ENCODE measurements around the gene CDK7. TPM values are rescaled to one million over a fixed set of nuclear protein-coding genes. Genes with fewer than 3 reads are reported as not detected.

The CDK7 gene
- total RNA-seq, 1 experiment from 2014 or later = 44.4 TPM

GRCh38 chr5:69308046-69308553 is 73.4 kb downstream of the CDK7 start:
- no peaks in the 10 kb centered on the region; the same call in 1 of the 2 replicates for H3K36me3 ChIP-seq (ENCODE audit: control insufficient read depth, insufficient read depth, low read length)
- no peaks in the 10 kb centered on the region for H3K27me3 ChIP-seq (ENCODE audit: control insufficient read depth, insufficient read depth, low read length)
- no peaks in the 10 kb centered on the region for H3K4me1 ChIP-seq (ENCODE audit: control insufficient read depth, insufficient read depth, low read length)
- ATAC-seq (no peak), DNase-seq (ENCODE audit: low read depth, low spot score) (no peak)
- in situ Hi-C loops (cut with HindIII; ENCODE audit: low pct_unique_long_range_greater_than_20kb, low sequenced_read_pairs) (no loop called here), intact Hi-C loops (cut with micrococcal nuclease; ENCODE audit: unreplicated experiment) (no loop called here)
- H3K9me3 ChIP-seq (ENCODE audit: control insufficient read depth, insufficient read depth, low read depth, low read length) = no peaks in the 10 kb centered on the region
- POLR2A ChIA-PET = no interaction called here
- BruUV-seq (replicated peaks) = no TSS peak
- CTCF ChIA-PET = no interaction called here
- no peak for TF ChIP-seq CTCF (IDR thresholded peaks at IDR 0.05)
- TF ChIP-seq REST (IDR thresholded peaks at IDR 0.05; ENCODE audit: insufficient read depth in 1 of 2, low read depth in 2 of 2, low read length in 1 of 2) = no peak
- no peak for TF ChIP-seq SIN3A (IDR thresholded peaks at IDR 0.05; ENCODE audit: borderline replicate concordance, insufficient read depth, low read depth, low read length)
- TF ChIP-seq TCF7L2 (IDR thresholded peaks at IDR 0.05; ENCODE audit: low read depth, low read length) = no peak
- TF ChIP-seq POLR2AphosphoS5 (IDR thresholded peaks at IDR 0.05; ENCODE audit: low read depth, low read length) = no peak
- H3K4me3 ChIP-seq (ENCODE audit: low read depth in 2 of 2, low read length in 2 of 2) = no peak overlapping the region
- no peak overlapping the region for H3K27ac ChIP-seq (ENCODE audit: low read length)

- DNase-seq (ENCODE audit: low read depth, low spot score) (no peak), ATAC-seq (no peak)
- Histone ChIP-seq H3K9me3 (ENCODE audit: control insufficient read depth, insufficient read depth, low read depth, low read length) (no peaks in the 10 kb centered on the region), H3K27ac (ENCODE audit: low read length) (no peak overlapping the region), H3K4me3 (ENCODE audit: low read depth in 2 of 2, low read length in 2 of 2) (no peak overlapping the region), H3K27me3 (ENCODE audit: control insufficient read depth, insufficient read depth, low read length) (no peaks in the 10 kb centered on the region), H3K36me3 (ENCODE audit: control insufficient read depth, insufficient read depth, low read length) (no peaks in the 10 kb centered on the region; the same call in 1 of the 2 replicates), H3K4me1 (ENCODE audit: control insufficient read depth, insufficient read depth, low read length) (no peaks in the 10 kb centered on the region)
- CTCF ChIA-PET = interaction anchor here (0.6 kb wide), 1 partner anchor 1190 kb away, joined by 5 read pairs; no protein-coding TSS in a partner anchor
- POLR2A ChIA-PET = no interaction called here
- BruUV-seq (replicated peaks) = no TSS peak
- no peak for TF ChIP-seq POLR2AphosphoS5 (IDR thresholded peaks at IDR 0.05; ENCODE audit: low read depth, low read length)
- no peak for TF ChIP-seq REST (IDR thresholded peaks at IDR 0.05; ENCODE audit: insufficient read depth in 1 of 2, low read depth in 2 of 2, low read length in 1 of 2)
- TF ChIP-seq TCF7L2 (IDR thresholded peaks at IDR 0.05; ENCODE audit: low read depth, low read length) = no peak
- no peak for TF ChIP-seq SIN3A (IDR thresholded peaks at IDR 0.05; ENCODE audit: borderline replicate concordance, insufficient read depth, low read depth, low read length)
- no peak for TF ChIP-seq CTCF (IDR thresholded peaks at IDR 0.05)
- in situ Hi-C loops (cut with HindIII; ENCODE audit: low pct_unique_long_range_greater_than_20kb, low sequenced_read_pairs) = no loop called here
- intact Hi-C loops (cut with micrococcal nuclease; ENCODE audit: unreplicated experiment) = no loop called here
These were observed 74.7 kb downstream of the CDK7 start for GRCh38 chr5:69309380-69309779.

All from Panc1 (cell line).